Activated CD8-positive, alpha-beta memory T cell treated with anti-CD3 and anti-CD28 coated beads for 48 hours (primary cell): Measurements from ENCODE around the gene MAPT.

Experiments used
- DNase-seq, 3 experiments: peaks; one replicate each; pipeline ENCODE4 v3.0.0-alpha.2; 2020; ENCODE audit warnings: low read depth in 2 of 3, low spot score in 2 of 3

MAPT gene

DNA sequence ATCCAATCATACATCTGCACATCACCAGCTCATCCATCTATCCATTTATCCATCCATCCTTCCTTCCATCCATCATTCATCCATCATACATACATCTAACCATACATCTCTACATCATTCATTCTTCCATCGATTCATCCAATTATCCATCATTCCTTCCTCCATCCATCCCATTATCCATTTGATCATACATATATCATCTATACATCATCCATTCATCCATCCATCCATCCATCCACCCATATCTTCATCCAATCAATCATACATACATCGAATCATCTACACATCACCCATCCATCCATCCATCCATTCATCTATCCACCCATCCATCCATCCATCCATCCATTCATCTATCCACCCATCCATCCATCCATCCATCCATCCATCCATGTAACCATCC, 75.4 kb downstream of the MAPT start:
- DNase-seq = no peak

DNA sequence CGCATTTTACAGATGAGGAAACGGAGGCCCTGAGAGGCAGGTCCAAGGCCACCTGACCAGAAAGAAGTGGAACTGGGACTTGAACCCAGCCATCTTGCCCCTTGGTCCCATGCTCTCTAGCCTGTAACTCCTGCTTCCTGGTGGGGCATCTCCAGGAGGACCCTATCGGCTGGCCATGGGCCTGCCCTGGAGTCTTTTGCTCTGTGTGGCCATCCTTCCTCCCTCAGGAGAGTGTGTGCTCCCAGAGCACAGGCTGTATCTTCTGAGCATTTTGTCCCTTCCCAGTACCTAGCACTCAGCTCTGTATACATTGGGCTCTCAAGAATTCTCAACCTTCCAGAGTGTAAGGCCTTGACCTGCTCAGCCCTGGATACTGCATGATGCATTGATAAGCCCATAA, 76.3 kb downstream of the MAPT start:
- no peak for DNase-seq

DNA sequence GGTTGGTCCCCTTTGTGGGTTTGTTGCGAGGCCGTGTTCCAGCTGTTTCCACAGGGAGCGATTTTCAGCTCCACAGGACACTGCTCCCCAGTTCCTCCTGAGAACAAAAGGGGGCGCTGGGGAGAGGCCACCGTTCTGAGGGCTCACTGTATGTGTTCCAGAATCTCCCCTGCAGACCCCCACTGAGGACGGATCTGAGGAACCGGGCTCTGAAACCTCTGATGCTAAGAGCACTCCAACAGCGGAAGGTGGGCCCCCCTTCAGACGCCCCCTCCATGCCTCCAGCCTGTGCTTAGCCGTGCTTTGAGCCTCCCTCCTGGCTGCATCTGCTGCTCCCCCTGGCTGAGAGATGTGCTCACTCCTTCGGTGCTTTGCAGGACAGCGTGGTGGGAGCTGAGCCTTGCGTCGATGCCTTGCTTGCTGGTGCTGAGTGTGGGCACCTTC, 77.4 kb downstream of the MAPT start:
- no peak for DNase-seq

DNA sequence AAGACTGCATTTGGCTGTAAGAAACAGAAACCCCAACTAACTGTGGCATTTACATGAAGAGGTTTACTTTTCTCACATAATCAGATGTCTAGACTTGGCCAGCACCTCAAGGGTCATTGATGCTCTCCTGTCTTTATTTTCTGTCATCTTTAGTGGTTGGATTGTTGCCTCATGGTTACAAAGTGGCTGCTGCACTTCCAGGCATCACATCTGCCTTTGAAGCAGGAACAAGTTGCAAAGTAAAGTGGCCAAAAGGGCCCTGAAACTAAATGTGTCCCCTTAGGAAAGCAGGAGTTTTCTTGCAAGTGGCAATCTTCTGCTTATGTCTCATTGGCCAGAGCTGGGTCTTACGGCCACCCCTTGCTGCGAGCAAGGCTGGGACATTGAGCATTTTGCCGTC, 78.2 kb downstream of the MAPT start:
- DNase-seq = no peak

DNA sequence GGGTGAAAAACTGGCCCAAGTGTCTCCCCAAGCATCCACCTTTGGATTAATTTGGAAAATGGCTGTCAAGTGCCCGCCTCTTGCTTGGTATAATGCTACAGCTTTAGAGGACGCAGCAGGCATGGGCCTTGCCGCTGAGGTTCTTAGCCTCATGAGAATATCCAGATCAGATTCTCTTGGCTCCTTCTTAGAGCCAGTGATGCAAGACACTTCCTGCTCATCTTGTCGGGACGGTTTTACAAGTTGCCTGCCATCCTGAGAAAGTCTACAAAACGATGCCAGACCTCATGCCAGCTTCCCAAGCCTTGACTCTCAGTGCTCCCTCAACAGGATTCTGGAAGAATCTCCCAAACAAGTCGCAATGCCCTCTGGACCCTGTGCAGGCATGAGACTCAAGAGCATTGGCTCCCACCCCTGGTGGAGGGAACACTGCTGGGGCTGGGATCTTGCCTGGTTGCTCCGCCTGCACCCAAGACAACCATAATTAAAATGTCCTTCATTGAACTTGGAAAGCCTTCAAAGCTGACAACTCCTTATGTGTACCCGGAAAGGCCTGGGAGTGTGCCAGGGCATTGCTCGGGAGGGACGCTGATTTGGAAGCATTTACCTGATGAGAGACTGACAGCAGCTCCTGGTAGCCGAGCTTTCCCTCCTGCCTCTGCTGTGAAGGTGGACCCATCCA, 78.9 kb downstream of the MAPT start:
- no peak for DNase-seq

DNA sequence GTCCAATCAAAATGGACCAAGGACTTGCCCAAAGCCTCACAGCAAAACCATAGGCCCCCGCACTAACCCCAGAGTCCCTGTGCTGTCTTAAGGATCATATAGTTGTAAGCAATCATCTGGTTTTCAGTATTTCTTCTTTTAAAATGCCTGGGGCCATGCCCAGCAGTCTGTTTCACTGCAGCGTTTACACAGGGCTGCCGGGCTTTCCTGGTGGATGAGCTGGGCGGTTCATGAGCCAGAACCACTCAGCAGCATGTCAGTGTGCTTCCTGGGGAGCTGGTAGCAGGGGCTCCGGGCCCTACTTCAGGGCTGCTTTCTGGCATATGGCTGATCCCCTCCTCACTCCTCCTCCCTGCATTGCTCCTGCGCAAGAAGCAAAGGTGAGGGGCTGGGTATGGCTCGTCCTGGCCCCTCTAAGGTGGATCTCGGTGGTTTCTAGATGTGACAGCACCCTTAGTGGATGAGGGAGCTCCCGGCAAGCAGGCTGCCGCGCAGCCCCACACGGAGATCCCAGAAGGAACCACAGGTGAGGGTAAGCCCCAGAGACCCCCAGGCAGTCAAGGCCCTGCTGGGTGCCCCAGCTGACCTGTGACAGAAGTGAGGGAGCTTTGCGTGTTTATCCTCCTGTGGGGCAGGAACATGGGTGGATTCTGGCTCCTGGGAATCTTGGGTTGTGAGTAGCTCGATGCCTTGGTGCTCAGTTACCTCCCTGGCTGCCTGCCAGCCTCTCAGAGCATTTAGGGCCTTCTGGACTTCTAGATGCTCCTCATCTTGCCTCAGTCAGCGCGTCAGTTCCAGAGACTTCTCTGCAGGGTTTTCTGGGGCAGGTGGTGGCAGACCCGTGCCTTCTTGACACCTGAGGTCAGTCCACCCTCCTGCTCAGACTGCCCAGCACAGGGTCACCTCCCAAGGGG, 79.8 kb downstream of the MAPT start:
- DNase-seq = no peak

DNA sequence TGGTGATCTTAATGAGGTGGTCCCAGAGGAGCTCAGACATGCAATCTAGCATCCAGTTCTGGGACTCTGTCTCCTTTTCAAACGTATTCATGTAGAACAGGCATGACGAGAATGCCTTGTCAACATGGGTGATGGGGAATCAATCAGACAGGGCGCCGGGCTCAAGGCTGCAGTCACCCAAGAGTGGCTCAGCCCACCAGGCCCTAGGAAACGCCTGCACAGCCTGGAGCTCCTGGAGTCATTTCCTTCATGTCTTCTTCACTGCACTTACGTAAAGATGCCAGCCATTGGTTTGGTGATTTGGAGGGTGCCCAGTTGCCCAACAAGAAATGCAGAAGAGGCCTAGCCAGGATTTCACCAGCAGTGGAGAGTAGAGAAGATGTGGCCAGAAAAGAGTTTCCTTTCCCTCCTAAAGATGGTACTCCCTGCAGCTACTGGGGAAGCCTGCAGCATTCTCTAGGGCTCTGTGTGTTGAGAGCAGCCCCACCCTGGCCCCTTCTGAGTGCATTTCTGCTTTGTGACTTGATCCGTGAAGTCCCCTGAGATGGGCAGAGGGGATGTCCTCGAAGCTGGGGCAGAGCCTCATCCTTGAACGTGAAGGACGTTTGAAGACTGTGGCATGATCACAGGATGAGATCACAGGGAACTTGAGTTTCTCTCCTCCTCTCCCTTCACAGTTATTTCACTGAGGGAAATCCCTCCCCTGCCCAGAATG, 80.7 kb downstream of the MAPT start:
- DNase-seq = no peak

DNA sequence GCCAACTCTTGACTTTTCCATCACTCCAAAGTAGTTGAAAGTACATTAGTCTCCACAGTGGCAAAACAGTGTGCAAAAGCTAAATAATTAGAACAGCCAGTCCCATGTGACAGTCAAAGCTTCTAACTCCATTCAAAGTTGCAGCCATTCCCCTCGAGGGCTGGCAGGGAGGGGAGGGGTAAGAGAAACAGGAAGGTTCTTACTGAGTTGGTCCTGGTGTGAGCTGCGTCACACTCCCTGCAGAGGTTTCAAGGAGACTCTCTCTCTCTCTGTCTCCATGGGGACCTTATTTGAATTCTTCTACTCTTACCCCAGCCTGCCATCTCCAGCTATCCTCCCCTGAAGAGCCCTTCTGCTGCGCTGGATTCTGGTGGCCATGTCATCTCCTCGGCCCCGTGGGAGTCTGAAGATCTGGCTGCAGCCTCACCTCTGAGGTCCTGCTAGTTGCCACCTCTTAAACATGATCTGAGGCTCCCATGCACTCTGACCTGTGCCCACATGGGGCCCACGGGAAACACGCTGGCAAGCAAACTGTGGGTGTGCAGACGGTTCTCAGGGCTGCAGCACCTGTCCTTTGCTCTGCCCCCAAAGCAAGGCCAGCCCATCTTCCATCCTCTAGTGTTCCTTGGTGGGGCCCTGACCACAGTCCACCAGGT, 81.4 kb downstream of the MAPT start:
- DNase-seq = no peak

DNA sequence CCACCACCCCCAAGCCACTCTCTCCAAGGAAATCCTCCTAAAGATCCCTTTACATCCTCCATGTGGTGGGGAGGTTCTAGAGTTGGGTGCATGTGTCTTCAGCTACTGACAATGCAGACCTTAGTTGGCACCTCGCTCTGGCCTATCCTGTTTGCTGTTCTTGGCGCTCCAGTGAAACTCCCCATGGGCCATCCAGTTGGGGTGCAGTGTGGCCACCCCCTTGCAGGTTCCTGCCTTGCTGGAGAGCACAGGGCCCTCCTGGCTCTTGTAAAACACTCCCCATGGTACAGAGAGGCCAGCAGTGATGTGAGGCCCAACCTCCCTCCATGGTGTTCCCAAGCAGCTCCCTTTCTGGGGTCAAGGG, 82.0 kb downstream of the MAPT start:
- no peak for DNase-seq

DNA sequence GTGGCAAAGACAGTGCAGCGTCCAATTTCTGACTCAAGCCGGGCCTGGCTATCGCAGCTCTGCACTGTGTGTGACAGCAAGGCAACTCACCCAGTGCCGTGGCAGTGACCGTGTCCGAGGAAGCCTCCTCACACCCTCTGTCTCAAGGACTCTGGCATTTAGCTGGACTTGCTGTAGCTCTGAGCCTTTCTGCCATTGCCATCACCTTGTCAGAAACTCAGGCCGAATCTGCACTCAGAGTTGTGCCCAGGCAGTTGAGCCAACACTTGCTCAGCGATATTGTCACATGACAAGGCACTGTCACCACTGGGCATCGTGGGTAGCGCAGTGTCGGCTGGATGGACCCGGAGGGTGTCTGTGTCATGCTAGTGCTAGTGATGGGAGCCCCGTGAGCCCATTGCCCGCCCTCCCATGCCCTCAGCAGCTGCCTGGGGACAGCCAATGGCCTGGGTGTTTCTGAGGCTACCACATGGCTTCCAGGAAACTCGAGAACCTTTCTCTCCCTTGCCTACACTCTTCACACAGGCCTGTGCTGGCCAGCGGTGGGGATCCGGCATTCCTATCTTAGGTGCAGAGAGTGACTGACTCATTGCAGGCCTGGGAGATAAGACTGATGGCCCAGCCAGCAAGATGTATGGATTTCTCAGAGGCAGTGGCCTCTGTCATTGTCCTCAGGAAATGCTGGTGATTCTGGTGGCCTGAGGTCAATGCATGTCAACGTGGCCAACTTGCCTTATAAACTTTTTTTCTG, 82.6 kb downstream of the MAPT start:
- no peak for DNase-seq

DNA sequence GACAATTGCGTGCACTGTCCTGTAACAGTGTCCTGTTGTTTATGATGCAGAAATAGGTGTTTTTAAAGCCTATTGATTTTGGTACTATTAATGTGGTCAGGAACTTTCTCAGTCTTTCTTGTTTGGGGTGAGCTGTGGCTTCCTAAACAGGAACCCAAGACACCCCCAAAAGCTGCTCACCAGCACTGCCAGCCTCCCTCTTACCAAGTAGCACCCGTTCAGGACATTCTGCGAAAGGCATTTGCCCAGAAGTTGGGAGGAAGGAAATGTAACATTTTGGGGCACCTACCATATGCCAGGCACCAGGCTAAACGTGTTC, 83.1 kb downstream of the MAPT start:
- DNase-seq = no peak

DNA sequence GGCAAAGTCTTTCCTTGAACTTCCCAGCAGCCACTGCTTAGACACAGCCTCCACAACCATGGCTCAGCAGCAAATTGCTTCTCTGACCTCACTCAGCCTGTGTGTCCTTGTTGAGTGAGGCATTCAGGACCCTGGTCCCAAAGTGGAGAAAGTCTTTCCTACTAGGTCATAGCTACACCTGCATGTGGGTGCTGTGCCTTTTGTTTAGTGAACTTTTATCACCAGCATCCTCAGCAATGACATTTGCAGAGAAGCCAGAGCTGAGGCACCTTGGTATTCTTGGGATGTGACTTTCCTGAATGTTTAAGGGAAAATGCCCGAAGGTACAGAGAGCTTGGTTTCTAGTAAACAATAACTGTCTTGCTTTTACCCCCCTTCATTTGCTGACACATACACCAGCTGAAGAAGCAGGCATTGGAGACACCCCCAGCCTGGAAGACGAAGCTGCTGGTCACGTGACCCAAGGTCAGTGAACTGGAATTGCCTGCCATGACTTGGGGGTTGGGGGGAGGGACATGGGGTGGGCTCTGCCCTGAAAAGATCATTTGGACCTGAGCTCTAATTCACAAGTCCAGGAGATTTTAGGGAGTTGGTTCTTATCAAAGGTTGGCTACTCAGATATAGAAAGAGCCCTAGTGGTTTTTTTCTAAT, 83.7 kb downstream of the MAPT start:
- no peak for DNase-seq

DNA sequence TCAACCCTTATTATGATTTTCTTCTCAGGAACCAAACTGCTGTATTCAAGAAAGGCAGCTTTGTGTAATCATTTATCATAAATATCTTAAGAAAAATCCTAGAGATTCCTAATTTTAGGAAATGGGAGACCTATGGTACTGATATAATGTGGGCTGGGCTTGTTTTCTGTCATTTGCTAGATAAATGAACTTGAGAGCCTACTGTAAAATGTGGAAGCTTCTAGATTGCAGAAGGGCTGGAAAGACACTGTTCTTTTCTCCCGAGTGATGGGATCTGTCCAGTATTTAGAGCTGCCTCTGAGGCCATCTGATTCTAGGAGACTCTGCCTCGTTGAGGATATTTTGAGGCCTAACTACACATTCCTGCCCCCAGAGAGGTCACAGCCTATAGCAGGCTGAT, 84.8 kb downstream of the MAPT start:
- no peak for DNase-seq

DNA sequence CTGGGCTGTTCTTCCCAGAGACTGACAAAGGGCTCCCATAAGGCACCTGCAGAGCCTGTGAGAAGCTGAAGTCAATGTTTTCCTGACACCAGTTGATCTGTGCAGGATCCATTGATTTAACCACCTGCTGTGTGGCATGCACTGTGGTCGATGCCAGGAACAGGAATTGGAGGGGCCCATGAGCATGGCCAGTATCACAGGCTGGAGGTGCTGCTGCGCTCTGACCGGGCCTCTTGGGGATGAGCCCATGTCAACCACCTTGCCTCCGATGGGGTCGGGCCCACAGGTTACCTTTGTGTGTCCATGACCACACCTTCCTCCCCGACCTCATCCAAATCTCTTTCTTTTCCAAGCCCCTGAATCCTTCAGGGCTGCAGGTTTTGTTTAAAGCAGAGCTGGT, 86.5 kb downstream of the MAPT start:
- DNase-seq = no peak

DNA sequence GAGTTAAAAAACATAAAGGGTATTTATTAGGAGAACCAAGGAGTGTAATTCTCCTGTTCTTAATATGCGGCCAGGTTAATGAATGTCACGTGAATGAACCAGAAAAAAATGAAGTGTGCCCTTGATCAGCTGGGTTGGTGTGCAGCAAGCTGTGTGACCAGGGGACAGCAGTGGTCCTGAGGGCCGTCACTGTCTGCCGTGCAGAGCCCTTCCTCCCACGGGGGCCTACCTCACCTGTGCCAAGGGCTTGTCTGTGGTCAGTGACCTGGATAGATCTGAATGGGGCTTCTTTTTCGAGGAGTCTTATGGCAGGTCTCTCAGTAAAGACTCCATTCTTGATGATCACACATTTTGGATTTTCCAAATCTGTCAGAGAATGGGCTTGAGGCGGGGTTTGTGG, 87.0 kb downstream of the MAPT start:
- no peak for DNase-seq

DNA sequence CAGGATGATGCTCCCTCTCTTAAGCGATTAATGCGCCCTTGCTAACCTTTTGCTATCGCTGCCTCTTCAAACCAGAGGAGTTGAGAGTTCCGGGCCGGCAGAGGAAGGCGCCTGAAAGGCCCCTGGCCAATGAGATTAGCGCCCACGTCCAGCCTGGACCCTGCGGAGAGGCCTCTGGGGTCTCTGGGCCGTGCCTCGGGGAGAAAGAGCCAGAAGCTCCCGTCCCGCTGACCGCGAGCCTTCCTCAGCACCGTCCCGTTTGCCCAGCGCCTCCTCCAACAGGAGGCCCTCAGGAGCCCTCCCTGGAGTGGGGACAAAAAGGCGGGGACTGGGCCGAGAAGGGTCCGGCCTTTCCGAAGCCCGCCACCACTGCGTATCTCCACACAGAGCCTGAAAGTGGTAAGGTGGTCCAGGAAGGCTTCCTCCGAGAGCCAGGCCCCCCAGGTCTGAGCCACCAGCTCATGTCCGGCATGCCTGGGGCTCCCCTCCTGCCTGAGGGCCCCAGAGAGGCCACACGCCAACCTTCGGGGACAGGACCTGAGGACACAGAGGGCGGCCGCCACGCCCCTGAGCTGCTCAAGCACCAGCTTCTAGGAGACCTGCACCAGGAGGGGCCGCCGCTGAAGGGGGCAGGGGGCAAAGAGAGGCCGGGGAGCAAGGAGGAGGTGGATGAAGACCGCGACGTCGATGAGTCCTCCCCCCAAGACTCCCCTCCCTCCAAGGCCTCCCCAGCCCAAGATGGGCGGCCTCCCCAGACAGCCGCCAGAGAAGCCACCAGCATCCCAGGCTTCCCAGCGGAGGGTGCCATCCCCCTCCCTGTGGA, 88.6 kb downstream of the MAPT start:
- no peak for DNase-seq

DNA sequence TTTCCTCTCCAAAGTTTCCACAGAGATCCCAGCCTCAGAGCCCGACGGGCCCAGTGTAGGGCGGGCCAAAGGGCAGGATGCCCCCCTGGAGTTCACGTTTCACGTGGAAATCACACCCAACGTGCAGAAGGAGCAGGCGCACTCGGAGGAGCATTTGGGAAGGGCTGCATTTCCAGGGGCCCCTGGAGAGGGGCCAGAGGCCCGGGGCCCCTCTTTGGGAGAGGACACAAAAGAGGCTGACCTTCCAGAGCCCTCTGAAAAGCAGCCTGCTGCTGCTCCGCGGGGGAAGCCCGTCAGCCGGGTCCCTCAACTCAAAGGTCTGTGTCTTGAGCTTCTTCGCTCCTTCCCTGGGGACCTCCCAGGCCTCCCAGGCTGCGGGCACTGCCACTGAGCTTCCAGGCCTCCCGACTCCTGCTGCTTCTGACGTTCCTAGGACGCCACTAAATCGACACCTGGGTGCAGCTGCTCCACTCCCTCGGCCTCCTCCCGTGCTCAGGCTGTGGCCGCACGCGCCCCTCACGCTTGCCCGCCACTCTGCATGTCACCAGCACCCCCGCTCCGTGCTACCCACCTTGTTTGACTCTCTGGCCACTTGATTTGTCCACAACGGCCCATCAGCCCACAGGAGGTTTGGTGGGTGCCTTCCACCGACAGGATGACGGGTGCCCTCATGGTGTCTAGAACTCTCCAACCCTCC, 89.4 kb downstream of the MAPT start:
- DNase-seq = no peak

DNA sequence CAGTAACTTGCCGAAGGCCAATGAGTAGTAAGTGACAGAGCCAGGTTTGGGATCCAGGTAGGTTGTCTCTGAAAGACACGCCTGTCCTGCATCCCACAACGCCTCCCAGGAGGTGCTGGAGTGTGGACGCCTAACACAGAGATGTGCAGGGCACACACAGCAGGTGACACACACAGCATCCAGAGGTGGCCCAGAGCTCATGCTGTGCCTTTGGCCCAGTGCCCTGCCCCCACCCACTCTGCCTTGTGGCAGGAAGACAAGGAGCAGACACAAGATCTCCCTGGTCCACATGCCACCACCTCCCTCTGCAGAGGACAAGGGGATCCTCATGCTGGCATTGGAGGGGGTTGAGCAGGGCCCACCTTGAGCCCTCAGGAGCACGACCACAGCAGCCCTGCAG, 90.0 kb downstream of the MAPT start:
- no peak for DNase-seq

DNA sequence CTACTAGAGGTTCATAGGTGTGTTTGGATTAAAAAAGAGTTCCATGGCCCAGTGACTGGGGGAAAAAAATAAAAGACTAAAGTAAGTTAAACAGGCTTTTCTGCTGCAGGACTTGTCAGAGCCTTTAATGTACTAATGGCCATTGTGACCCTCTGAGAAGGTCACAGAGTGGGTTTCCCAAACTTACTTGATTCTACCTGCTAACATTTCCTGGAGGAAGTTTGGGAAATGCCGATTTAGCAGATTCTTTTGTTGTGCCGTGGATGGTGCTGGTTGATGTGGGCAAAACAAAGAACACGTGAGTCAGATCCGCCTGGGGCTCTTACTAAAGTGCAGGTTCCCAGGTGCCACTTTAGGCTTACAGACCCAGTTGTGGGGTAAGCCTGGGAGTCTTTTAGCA, 91.1 kb downstream of the MAPT start:
- DNase-seq = no peak
